ENCODE results near the gene MYOZ3.

DNA sequence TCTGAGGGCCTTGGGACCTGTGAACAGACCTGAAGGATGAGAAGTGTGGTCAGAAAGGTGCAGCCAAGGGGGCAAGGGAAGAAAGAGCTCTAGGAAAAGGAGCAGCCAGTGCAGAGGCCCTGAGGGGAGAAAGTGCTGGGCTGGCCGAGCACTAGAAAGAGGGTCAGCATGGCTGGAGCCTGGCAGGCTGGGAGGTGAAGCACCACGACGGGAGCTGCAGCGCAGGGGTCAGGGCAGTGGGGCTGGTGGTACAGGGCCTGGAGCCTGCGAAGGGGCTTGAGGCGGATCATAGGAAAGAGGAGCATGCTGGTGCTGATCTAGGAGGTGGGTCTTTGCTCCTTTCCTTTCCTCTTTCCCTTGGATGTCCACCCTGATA, 29.7 kb upstream of the MYOZ3 start:
- TF ChIP-seq, protein P1, sequence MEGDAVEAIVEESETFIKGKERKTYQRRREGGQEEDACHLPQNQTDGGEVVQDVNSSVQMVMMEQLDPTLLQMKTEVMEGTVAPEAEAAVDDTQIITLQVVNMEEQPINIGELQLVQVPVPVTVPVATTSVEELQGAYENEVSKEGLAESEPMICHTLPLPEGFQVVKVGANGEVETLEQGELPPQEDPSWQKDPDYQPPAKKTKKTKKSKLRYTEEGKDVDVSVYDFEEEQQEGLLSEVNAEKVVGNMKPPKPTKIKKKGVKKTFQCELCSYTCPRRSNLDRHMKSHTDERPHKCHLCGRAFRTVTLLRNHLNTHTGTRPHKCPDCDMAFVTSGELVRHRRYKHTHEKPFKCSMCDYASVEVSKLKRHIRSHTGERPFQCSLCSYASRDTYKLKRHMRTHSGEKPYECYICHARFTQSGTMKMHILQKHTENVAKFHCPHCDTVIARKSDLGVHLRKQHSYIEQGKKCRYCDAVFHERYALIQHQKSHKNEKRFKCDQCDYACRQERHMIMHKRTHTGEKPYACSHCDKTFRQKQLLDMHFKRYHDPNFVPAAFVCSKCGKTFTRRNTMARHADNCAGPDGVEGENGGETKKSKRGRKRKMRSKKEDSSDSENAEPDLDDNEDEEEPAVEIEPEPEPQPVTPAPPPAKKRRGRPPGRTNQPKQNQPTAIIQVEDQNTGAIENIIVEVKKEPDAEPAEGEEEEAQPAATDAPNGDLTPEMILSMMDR (IDR thresholded peaks at IDR 0.05), result no peak
- no peak for TF ChIP-seq ZFX (IDR thresholded peaks at IDR 0.05; ENCODE audit: borderline replicate concordance)

Data from 22Rv1 (cell line).